Upper lobe of left lung (tissue), 6 donors: ENCODE data around the gene PER3. TPM values are rescaled to one million over a fixed set of nuclear protein-coding genes. Genes with fewer than 3 reads are reported as not detected.
A peak's percentile ranks its signal among the peaks of the same experiment; 100 is the strongest.

Source experiments
- ATAC-seq, 2 donors: fragments of 200-7000 bp; cut with Tn5 transposase; one replicate each; pipeline ENCODE4 v1.9.1; 2022; ENCODE audit warnings: mild to moderate bottlenecking in 2 of 2, moderate library complexity in 2 of 2; ENCODE audit not compliant: low FRiP score in 2 of 2
- DNase-seq, 2 donors: peaks; one replicate each; pipeline ENCODE4 v3.0.0-alpha.2; 2019 to 2020
- H3K27ac ChIP-seq, 4 donors: fragments of 200-600 bp; sonication (generic); one replicate each; pipeline ENCODE4 v1.5.1; 2016 to 2019
- H3K27me3 ChIP-seq, 4 donors: fragments of 200-600 bp; sonication (generic); one replicate each; pipeline ENCODE4 v1.5.1; 2017 to 2019
- H3K36me3 ChIP-seq, 4 donors: fragments of 200-600 bp; sonication (generic); one replicate each; pipeline ENCODE4 v1.5.1; 2016 to 2019
- H3K4me1 ChIP-seq, 4 donors: fragments of 200-600 bp; sonication (generic); one replicate each; pipeline ENCODE4 v1.5.1; 2018 to 2019
- H3K4me3 ChIP-seq, 4 donors: fragments of 200-600 bp; sonication (generic); one replicate each; pipeline ENCODE4 v1.5.1; 2017 to 2019; ENCODE audit warnings: mild to moderate bottlenecking in 2 of 4, moderate library complexity in 1 of 4
- H3K9me3 ChIP-seq, 4 donors: fragments of 200-600 bp; sonication (generic); one replicate each; pipeline ENCODE4 v1.5.1; 2018 to 2019
- EP300 ChIP-seq, 4 donors: sonication (generic); formaldehyde crosslinking; IDR thresholded peaks; one replicate each; pipeline ENCODE4 v1.5.1; 2017; ENCODE audit warnings: antibody characterized with exemption in 4 of 4, control low read depth in 2 of 4
- POLR2A ChIP-seq, 4 donors: fragments of 450-650 bp; IDR thresholded peaks; one replicate each; pipeline ENCODE4 v1.5.1; 2016 to 2017; ENCODE audit warnings: antibody characterized with exemption in 4 of 4, mild to moderate bottlenecking in 2 of 4
- POLR2AphosphoS5 ChIP-seq, 2 donors: sonication (generic); formaldehyde crosslinking; IDR thresholded peaks; one replicate each; pipeline ENCODE4 v1.5.1; 2017; ENCODE audit warnings: antibody characterized with exemption in 2 of 2
- WGBS, 2 donors: methylation state at CpG; one replicate each; pipeline ENCODE4 v1.1.5; 2017 to 2018; 5-methylcytosine and 5-hydroxymethylcytosine counted together
- total RNA-seq, 6 donors: library from RNA; depleted of rRNA in 4 of 6; stranded (reverse); fragments of >200 nt in 4 of 6; gene quantifications; one replicate each; pipeline versions ENCODE4 v1.1.0 to v1.2.1, GENCODE V29; 2016 to 2021
- TF ChIP-seq, protein P1 (sequence below), 6 experiments: fragments of 450-650 bp in 4 of 6; fragments of 200-600 bp in 2 of 6; sonication (generic) in 2 of 6; IDR thresholded peaks; one replicate each; pipeline ENCODE4 v1.5.1; 2016 to 2019; ENCODE audit warnings: antibody characterized with exemption in 6 of 6
- donor health status: DM: no; HTN: no; CAD: no; lungs with moderate emphysema.
- donor health status: DM: no; HTN: yes; CAD: no; lungs with severe emphysema.

PER3 gene
- total RNA-seq, 6 donors from 2014 or later: 20.1 to 43.0 (median 26.9) TPM

DNA sequence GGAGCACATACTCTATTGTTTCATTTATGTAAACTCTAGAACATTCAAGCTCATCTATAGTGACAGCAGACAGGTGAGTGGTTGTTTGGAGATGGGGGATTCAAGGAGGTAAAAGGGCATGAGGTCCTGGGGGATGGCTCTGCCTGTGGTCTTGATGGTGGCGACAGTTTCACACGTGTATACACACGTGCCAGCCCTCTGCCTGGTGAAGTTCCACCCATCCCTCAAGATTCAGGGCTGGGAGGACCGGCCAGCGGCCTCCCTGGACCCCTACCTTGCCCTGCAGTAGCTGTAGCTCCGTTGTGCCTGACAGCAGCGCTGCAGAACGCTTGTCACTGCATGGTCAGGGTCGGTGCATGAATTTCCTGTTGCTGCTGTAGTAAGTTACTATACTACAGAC, 107.7 kb downstream of the PER3 start:
- no peaks in the 10 kb centered on the region for H3K9me3 ChIP-seq
- H3K27me3 ChIP-seq: no peaks in the 10 kb centered on the region
- no peak overlapping the region for H3K4me3 ChIP-seq
- no peaks in the 10 kb centered on the region for H3K36me3 ChIP-seq
- no peaks in the 10 kb centered on the region for H3K4me1 ChIP-seq
- no peak for ATAC-seq
- peak in 1 of 2 donors; percentile 39 for DNase-seq
- no peak overlapping the region for H3K27ac ChIP-seq
- 48 to 59% methylated on average over 4 to 9 of the region's 9 CpGs for WGBS, 2 donors
- TF ChIP-seq POLR2A (IDR thresholded peaks at IDR 0.05) (no peak), POLR2AphosphoS5 (IDR thresholded peaks at IDR 0.05) (no peak), EP300 (IDR thresholded peaks at IDR 0.05) (no peak)
- TF ChIP-seq, protein P1, sequence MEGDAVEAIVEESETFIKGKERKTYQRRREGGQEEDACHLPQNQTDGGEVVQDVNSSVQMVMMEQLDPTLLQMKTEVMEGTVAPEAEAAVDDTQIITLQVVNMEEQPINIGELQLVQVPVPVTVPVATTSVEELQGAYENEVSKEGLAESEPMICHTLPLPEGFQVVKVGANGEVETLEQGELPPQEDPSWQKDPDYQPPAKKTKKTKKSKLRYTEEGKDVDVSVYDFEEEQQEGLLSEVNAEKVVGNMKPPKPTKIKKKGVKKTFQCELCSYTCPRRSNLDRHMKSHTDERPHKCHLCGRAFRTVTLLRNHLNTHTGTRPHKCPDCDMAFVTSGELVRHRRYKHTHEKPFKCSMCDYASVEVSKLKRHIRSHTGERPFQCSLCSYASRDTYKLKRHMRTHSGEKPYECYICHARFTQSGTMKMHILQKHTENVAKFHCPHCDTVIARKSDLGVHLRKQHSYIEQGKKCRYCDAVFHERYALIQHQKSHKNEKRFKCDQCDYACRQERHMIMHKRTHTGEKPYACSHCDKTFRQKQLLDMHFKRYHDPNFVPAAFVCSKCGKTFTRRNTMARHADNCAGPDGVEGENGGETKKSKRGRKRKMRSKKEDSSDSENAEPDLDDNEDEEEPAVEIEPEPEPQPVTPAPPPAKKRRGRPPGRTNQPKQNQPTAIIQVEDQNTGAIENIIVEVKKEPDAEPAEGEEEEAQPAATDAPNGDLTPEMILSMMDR (IDR thresholded peaks at IDR 0.05): no peak

DNA sequence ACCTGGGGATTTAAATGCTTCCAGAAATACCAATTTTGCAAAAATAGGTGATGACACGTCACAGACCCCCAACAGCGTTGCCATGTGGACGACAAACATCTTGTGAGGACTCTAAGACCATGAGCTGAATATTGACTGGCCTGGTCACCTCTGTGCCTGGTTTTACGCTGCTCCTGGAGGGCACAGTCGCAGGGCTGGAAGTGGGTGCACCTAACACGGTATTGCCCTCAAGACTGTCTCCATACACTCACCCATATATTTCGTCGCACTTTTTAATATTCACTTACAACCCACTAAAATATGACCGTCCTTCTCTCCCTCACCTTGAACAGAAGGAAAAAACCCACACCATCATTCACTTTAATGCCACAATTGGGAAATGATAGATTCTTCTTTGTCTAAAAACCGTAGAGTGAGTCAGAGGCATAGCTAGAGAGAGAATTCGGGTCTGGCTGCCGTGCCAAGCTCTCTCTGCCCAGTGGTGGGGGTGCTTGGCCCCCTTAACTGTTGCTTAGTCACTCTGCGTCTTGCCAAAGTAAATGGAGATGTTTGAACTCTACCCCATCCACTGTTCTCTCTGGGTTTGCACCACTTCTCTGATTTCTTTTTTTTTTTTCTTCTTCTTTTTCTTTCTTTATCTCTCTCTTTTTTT, 109.6 kb downstream of the PER3 start:
- 84 to 89% methylated on average over 13 of the region's 13 CpGs for WGBS, 2 donors
- no peak overlapping the region for H3K4me3 ChIP-seq
- DNase-seq (no peak), ATAC-seq (no peak)
- H3K27me3 ChIP-seq: no peaks in the 10 kb centered on the region
- H3K27ac ChIP-seq: no peak overlapping the region
- H3K4me1 ChIP-seq: no peaks in the 10 kb centered on the region
- H3K36me3 ChIP-seq: no peaks in the 10 kb centered on the region
- no peak for TF ChIP-seq POLR2A (IDR thresholded peaks at IDR 0.05)
- no peak for TF ChIP-seq EP300 (IDR thresholded peaks at IDR 0.05)
- no peak for TF ChIP-seq POLR2AphosphoS5 (IDR thresholded peaks at IDR 0.05)
- TF ChIP-seq, protein P1 (IDR thresholded peaks at IDR 0.05): no peak
- H3K9me3 ChIP-seq: no peaks in the 10 kb centered on the region

Other genes with a start within 250 kb of the PER3 start
- 100 to 1,000 TPM in 3 of 6 donors, 10 to 100 TPM in 3; 41.9 to 134 (median 114) TPM for gene VAMP3, start 13.0 kb upstream of the PER3 start, total RNA-seq
- not detected for gene UTS2, start 68.8 kb downstream of the PER3 start, total RNA-seq
- gene TNFRSF9, start 156.5 kb downstream of the PER3 start, total RNA-seq: 1 to 10 TPM in 2 of 6 donors, under 1 TPM in 3, not detected in 1; 0.11 to 1.5 (median 0.61) TPM
- 100 to 1,000 TPM in 4 of 6 donors, 10 to 100 TPM in 2; 52.4 to 217 (median 130) TPM for gene PARK7, start 177.4 kb downstream of the PER3 start, total RNA-seq
- 100 to 1,000 TPM in 1 of 6 donors, 10 to 100 TPM in 5; 30.4 to 164 (median 84.6) TPM for gene ERRFI1, start 242.0 kb downstream of the PER3 start, total RNA-seq